Activated CD4-positive, alpha-beta memory T cell treated with anti-CD3 and anti-CD28 coated beads for 36 hours (primary cell): ENCODE measurements around the gene KRTAP3-2. TPM values are rescaled to one million over a fixed set of nuclear protein-coding genes. Genes with fewer than 3 reads are reported as not detected.
"Not testable (repeated sequence)": the region's sequence is repeated elsewhere in the genome, so short reads cannot be mapped to it uniquely, and the experiment has no call there.

ENCODE experiments used
- CTCF ChIA-PET: fragments of 350-600 bp; sonication (Branson Sonifier 250); formaldehyde crosslinking; loops from one replicate; lab custom pipeline; 2021; ENCODE audit warnings: antibody characterized with exemption, inconsistent platforms; lab: Charles Lee
- POLR2A ChIA-PET: fragments of 350-600 bp; sonication (Branson Sonifier 250); formaldehyde crosslinking; loops from one replicate; lab custom pipeline; 2021; ENCODE audit warnings: antibody characterized with exemption; lab: Charles Lee
- DNase-seq: peaks from one replicate; pipeline ENCODE4 v3.0.0-alpha.2; 2020
- H3K27ac Mint-ChIP-seq: one replicate; pipeline ENCODE4 v1.8.0; 2021; ENCODE audit warnings: mixed read lengths
- H3K27me3 Mint-ChIP-seq: one replicate; pipeline ENCODE4 v1.8.0; 2021; ENCODE audit warnings: mixed read lengths
- H3K36me3 Mint-ChIP-seq: one replicate; pipeline ENCODE4 v1.8.0; 2021; ENCODE audit warnings: mixed read lengths
- H3K4me1 Mint-ChIP-seq: one replicate; pipeline ENCODE4 v1.8.0; 2021; ENCODE audit warnings: low read depth, mixed read lengths
- H3K4me3 Mint-ChIP-seq: one replicate; pipeline ENCODE4 v1.8.0; 2021; ENCODE audit warnings: mild to moderate bottlenecking, mixed read lengths
- H3K9me3 Mint-ChIP-seq: one replicate; pipeline ENCODE4 v1.8.0; 2021; ENCODE audit warnings: mixed read lengths
- intact Hi-C: fragments of 100-400 bp; cut with micrococcal nuclease; formaldehyde crosslinking; loops from one replicate; pipeline ENCODE4 v1.15.1; 2023
- total RNA-seq, 2 experiments: library from RNA; stranded (reverse); gene quantifications; one replicate each; pipeline ENCODE4 v1.2.3, GENCODE V29; 2021

KRTAP3-2 gene
- total RNA-seq = not detected

DNA sequence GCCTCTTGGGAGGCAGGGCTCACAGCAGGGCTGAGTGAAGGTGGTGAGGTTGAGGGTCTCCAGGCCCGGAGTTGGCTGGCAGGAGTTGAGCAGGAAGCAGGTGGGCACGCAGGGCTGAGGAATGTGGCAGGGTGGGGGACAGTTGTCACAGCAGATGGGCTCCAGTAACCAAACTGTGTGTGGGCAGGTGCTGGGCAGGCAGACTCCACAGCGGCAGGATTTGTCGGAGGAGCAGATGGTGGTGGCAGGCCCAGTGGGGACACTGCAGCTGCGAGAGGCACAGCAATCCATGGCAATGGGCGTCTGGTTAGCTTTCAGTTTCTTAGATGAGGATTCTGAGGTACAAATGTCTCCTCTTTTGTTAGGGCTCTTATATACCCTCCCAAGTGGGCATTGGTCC is at the start of gene KRTAP3-2:
Gene KRTAP3-2, minus strand, starts transcription at position 344 of the 400 bp plus-strand sequence. Its CDS starts 53 bp downstream, at position 291.
- CTCF ChIA-PET, intact Hi-C loops, H3K4me1 Mint-ChIP-seq, POLR2A ChIA-PET, H3K36me3 Mint-ChIP-seq, DNase-seq, H3K4me3 Mint-ChIP-seq, H3K27ac Mint-ChIP-seq, H3K9me3 Mint-ChIP-seq: not testable (repeated sequence)
- peaks cover 20% of the 10 kb centered on the region for H3K27me3 Mint-ChIP-seq

DNA sequence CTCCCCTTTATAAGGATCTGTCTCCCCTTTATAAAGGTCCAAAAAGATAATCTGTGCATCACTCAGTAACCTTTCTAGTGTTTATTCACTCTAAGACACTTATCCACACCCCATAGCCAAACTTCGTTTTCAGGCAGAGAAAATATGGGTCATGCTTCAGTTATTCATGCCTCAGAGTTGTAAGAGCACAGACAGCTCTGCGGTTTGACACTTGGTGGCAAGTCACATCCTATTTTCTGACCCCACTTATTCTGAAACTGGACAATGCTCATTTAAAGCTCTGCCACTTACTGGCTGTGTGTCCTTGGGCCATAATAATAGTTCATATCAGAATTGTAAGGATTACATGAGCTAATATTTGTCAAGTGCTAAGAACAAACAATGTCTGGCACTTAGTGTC is 49.4 kb upstream of the KRTAP3-2 start:
- CTCF ChIA-PET = no interaction called here
- POLR2A ChIA-PET = no interaction called here
- Mint-ChIP-seq H3K27ac (no peak overlapping the region), H3K4me1 (no peaks in the 10 kb centered on the region), H3K9me3 (no peaks in the 10 kb centered on the region), H3K4me3 (no peak overlapping the region), H3K36me3 (no peaks in the 10 kb centered on the region), H3K27me3 (peaks cover 22% of the 10 kb centered on the region)
- intact Hi-C loops = no loop called here
- no peak for DNase-seq

DNA sequence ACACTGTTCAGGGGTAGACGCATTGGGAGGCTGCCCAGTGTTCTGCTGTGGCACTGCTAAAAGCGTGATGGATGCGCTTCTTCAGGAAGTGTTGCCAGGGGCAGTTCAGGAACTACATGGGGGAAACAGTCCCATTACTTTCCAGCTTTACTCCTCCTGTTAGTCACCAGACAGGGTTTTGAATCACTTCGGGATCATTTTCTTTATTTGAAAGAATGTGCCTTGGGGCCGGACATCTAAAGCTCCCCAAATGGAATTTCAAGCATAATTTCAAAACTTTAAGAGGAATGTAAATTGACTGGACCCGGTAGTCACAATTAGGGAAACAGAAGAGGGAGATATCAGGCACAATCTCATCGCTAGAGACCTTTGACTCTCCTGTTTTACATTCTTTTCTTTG is 48.7 kb upstream of the KRTAP3-2 start:
- Mint-ChIP-seq H3K4me3 (no peak overlapping the region), H3K36me3 (no peaks in the 10 kb centered on the region), H3K27me3 (peaks cover 22% of the 10 kb centered on the region), H3K4me1 (no peaks in the 10 kb centered on the region), H3K27ac (no peak overlapping the region), H3K9me3 (peaks cover 3% of the 10 kb centered on the region)
- CTCF ChIA-PET = no interaction called here
- POLR2A ChIA-PET = no interaction called here
- intact Hi-C loops = no loop called here
- DNase-seq = no peak

DNA sequence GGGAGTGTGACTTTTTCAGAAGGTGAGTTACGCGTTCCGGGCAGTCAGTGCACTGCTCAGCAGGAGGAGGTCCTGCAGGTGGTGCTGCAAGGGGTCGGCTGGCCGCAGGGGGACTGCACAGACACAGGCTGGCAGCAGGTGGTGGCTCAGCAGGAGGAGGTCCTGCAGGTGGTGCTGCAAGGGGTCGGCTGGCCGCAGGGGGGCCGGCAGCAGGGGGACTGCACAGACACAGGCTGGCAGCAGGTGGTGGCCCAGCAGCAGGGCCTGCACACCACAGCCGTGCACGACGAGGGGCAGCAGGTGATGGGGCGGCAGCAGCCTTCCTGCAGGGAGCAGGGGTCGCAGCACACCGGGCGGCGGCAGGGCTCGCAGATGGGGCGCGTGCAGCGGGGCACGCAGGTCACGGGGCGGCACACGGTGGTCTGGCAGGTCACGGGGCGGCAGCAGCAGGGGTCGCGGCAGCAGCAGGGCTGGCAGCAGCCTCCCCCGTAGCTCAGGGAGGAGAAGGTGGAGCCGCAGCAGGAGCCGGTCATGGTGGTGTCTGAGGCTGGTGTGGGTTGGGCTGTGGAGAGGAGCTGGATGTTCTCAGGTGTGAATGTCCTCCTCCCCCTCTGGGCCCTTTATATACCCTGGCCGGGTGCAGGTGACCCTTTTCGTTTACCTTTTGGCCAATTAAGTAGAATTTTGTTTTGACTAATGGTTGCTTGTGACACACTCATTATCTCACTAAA is 47.2 kb upstream of the KRTAP3-2 start, which contains the start of gene KRTAP2-1:
Gene KRTAP2-1, minus strand, starts transcription at position 582 of the 731 bp plus-strand sequence. Its CDS starts 49 bp downstream, at position 533.
- peaks cover 24% of the 10 kb centered on the region for H3K27me3 Mint-ChIP-seq
- DNase-seq, H3K27ac Mint-ChIP-seq, POLR2A ChIA-PET, H3K36me3 Mint-ChIP-seq, H3K4me3 Mint-ChIP-seq, H3K4me1 Mint-ChIP-seq, intact Hi-C loops, H3K9me3 Mint-ChIP-seq: not testable (repeated sequence)
- CTCF ChIA-PET = interaction anchor here (0.6 kb wide), 1 partner anchor 8 kb away, joined by 3 read pairs; no protein-coding TSS in a partner anchor

DNA sequence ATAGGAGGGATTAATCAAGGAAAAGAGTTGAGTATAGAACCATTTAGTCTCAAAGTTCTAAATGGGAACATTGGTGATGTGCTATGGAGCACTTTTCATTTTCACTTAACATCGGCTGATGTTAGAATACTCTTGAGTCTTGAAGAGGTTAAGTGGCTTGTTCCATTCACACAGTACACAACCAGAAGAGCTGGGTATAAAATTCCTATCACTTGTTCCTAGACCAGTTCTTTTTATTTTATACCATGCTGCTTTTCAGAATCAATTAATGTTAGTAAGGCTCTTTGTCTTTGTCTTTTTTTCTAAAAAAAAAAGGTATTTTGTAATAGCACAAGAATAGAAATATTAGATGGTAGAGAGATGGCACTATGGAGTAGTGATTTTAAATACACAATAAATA is 43.2 kb upstream of the KRTAP3-2 start:
- DNase-seq = no peak
- Mint-ChIP-seq H3K9me3 (peaks cover 6% of the 10 kb centered on the region), H3K27me3 (peaks cover 21% of the 10 kb centered on the region), H3K27ac (no peak overlapping the region), H3K4me3 (no peak overlapping the region), H3K36me3 (no peaks in the 10 kb centered on the region), H3K4me1 (no peaks in the 10 kb centered on the region)
- CTCF ChIA-PET = no interaction called here
- intact Hi-C loops = no loop called here
- POLR2A ChIA-PET = no interaction called here

DNA sequence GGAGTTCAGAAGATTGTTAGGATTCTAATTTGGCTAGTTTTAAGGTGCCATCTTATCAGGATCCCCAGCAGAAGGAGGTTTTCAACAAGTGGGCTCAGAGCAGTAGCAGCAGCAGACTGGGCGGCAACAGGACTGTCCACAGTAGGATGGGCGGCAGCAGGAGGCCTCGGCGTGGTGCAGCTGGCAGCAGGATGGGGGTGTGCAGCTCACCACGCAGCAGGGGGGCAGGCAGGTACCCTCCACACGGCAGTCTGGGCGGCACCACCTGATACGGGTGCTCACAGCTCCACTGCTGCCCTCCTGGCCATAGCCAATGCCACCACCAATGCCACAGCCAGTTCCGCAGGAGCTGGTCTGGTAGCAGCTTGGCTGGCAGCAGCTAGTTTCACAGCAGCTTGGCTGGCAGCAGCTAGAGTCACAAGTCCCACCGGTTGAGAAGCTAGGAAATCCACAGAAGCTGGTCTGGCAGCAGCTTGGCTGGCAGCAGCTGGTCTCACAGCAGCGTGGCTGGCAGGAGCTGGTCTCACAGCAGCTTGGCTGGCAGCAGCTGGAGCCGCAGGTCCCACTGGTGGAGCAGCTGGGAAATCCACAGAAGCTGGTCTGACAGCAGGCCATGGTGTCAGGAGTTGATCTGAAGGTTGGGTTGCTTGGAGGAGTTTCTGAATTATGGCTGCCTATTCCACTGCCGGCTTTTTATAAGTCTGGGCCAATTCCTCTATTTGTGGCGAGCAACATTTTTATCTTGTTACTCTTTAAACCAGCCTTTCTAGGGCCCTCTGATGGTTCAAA is 41.3 kb upstream of the KRTAP3-2 start, which contains the start of gene KRTAP1-1:
Gene KRTAP1-1, minus strand, starts transcription at position 668 of the 789 bp plus-strand sequence. Its CDS starts 53 bp downstream, at position 615.
- DNase-seq, H3K36me3 Mint-ChIP-seq, H3K27ac Mint-ChIP-seq, H3K9me3 Mint-ChIP-seq, CTCF ChIA-PET, POLR2A ChIA-PET, H3K4me1 Mint-ChIP-seq, intact Hi-C loops, H3K4me3 Mint-ChIP-seq: not testable (repeated sequence)
- peaks cover 15% of the 10 kb centered on the region for H3K27me3 Mint-ChIP-seq

DNA sequence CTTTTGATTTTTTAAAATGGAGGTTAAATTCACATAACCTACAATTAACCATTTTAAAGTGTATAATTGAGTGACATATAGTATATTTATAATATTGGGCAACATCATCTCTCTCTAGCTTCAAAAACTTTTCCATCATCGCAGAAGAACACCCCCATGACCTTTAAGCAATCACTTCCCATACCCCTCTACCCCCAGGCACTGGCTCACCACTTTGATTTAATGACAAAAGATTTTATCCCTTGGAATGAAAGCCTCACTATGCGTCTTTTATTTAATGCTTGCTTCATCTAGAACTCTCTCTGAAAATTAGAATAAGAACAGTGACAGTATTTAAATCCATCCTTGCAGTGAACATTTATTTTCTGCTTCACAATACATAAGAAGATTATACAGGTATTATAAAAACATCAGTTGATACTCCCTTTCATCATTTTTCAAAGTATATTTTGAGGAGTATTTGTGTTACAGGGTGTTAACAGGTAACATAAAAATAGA is 38.2 kb upstream of the KRTAP3-2 start:
- H3K4me3 Mint-ChIP-seq = no peak overlapping the region
- no peak overlapping the region for H3K27ac Mint-ChIP-seq
- no peak for DNase-seq
- peaks cover 10% of the 10 kb centered on the region for H3K27me3 Mint-ChIP-seq
- H3K9me3 Mint-ChIP-seq = no peaks in the 10 kb centered on the region
- intact Hi-C loops = no loop called here
- ChIA-PET POLR2A (no interaction called here), CTCF (no interaction called here)
- no peaks in the 10 kb centered on the region for H3K36me3 Mint-ChIP-seq
- no peaks in the 10 kb centered on the region for H3K4me1 Mint-ChIP-seq

DNA sequence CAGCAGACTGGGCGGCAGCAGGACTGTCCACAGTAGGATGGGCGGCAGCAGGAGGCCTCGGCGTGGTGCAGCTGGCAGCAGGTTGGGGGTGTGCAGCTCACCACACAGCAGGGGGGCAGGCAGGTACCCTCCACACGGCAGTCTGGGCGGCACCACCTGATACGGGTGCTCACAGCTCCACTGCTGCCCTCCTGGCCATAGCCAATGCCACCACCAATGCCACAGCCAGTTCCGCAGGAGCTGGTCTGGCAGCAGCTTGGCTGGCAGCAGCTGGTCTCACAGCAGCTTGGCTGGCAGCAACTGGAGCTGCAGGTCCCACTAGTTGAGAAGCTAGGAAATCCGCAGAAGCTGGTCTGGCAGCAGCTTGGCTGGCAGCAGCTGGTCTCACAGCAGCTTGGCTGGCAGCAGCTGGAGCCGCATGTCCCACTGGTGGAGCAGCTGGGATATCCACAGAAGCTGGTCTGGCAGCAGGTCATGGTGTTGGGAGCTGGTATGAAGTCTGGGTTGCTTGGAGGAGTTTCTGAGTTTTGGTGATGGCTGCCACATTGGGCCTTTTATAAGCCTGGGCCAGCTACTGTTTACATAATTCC is 34.7 kb upstream of the KRTAP3-2 start, which contains the start of gene KRTAP1-3:
Gene KRTAP1-3, minus strand, starts transcription at position 529 of the 590 bp plus-strand sequence. Its CDS starts 53 bp downstream, at position 476.
- intact Hi-C loops, H3K9me3 Mint-ChIP-seq, H3K27ac Mint-ChIP-seq, DNase-seq, H3K4me1 Mint-ChIP-seq, CTCF ChIA-PET, POLR2A ChIA-PET, H3K4me3 Mint-ChIP-seq, H3K36me3 Mint-ChIP-seq, H3K27me3 Mint-ChIP-seq: not testable (repeated sequence)

DNA sequence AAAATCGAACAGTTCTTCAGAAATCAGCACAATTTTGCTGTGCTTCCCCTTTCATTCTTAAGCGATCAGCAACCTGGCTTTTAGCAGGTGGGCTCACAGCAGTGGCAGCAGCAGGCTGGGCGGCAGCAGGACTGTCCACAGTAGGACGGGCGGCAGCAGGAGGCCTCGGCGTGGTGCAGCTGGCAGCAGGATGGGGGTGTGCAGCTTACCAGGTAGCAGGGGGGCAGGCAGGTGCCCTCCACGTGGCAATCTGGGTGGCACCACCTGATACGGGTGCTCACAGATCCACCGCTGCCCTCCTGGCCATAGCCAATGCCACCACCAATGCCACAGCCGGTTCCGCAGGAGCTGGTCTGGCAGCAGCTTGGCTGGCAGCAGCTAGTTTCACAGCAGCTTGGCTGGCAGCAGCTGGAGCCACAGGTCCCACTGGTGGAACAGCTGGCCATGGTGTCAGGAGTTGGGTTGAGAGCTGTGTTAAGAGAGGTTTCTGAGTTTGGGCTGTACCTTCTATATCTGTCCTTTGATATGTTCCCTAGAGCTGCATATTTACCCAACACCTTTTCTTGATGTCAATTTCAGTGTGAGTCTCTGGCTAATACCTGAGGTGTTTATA is 30.0 kb upstream of the KRTAP3-2 start, which contains the start of gene KRTAP1-4:
Gene KRTAP1-4, minus strand, starts transcription at position 563 of the 613 bp plus-strand sequence. Its CDS starts 117 bp downstream, at position 446.
- ChIA-PET POLR2A (interaction anchor here (0.6 kb wide), 1 partner anchor 95 kb away, joined by 3 read pairs; no protein-coding TSS in a partner anchor), CTCF (no interaction called here)
- DNase-seq = no peak
- no peak within 1 kb of the TSS for H3K4me3 Mint-ChIP-seq
- intact Hi-C loops = no loop called here
- no peaks in the 10 kb centered on the region for H3K9me3 Mint-ChIP-seq
- H3K36me3 Mint-ChIP-seq = no peaks in the 10 kb centered on the region
- H3K4me1 Mint-ChIP-seq = no peaks in the 10 kb centered on the region
- no peak within 1 kb of the TSS for H3K27ac Mint-ChIP-seq
- H3K27me3 Mint-ChIP-seq = peaks cover 19% of the 10 kb centered on the region

DNA sequence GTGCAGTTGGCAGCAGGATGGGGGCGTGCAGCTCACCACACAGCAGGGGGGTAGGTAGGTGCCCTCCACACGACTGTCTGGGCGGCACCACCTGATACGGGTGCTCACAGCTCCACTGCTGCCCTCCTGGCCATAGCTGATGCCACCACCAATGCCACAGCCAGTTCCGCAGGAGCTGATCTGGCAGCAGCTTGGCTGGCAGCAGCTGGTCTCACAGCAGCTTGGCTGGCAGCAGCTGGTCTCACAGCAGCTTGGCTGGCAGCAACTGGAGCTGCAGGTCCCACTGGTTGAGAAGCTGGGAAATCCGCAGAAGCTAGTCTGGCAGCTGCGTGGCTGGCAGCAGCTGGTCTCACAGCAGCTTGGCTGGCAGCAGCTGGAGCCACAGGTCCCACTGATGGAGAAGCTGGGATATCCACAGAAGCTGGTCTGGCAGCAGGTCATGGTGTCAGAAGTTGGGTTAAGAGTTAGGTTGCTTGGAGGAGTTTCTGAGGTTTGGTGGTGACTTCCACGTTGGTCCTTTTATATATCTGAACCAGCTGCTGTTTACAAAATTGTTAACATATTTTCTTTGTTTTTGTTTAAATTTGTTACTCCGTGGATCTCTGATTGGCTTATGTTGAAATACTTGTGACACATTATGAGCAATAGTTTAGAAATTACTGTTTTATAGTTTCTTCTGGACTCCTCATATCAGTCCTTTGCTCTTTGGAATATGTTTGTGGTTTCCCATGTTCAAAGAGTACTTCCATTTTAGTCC is 27.2 kb upstream of the KRTAP3-2 start, which contains the start of gene KRTAP1-5:
Gene KRTAP1-5, minus strand, starts transcription at position 494 of the 757 bp plus-strand sequence. Its CDS starts 53 bp downstream, at position 441.
- POLR2A ChIA-PET = no interaction called here

DNA sequence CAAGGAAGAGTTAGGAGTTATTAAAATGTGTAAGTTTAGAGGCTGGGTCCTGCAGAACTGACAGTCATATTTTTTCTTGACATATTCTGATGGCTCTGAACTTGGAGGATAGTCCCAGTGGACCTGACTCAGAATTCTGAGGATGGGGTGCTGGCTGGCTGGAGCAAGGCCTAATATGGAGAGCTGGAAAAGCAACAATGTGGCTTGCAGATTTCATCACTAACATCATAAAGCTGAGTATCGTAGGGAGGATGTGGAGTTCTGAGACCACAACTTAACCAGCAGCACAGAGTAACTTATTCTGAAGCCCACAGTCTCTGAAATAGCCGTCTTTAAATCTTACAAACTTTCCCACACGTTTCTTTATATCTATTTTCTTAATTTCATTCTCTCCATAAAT is 25.0 kb upstream of the KRTAP3-2 start:
- intact Hi-C loops = no loop called here
- ChIA-PET CTCF (no interaction called here), POLR2A (no interaction called here)
- H3K27ac Mint-ChIP-seq = no peak overlapping the region
- no peaks in the 10 kb centered on the region for H3K4me1 Mint-ChIP-seq
- H3K27me3 Mint-ChIP-seq = peaks cover 21% of the 10 kb centered on the region
- H3K4me3 Mint-ChIP-seq = no peak overlapping the region
- no peak for DNase-seq
- no peaks in the 10 kb centered on the region for H3K36me3 Mint-ChIP-seq
- H3K9me3 Mint-ChIP-seq = no peaks in the 10 kb centered on the region

More for the DNA sequence above, 27.2 kb upstream of the KRTAP3-2 start, which contains the start of gene KRTAP1-5:
- Mint-ChIP-seq H3K27ac (no peak within 1 kb of the TSS), H3K27me3 (peaks cover 19% of the 10 kb centered on the region), H3K9me3 (no peaks in the 10 kb centered on the region), H3K4me3 (no peak within 1 kb of the TSS), H3K36me3 (no peaks in the 10 kb centered on the region), H3K4me1 (no peaks in the 10 kb centered on the region)
- DNase-seq = no peak
- intact Hi-C loops = no loop called here
- CTCF ChIA-PET = no interaction called here
